Bronchial epithelial cell (primary cell): Measurements from ENCODE around the gene SLC35F1. TPM values are rescaled to one million over a fixed set of nuclear protein-coding genes. Genes with fewer than 3 reads are reported as not detected.

Source experiments
- DNase-seq: peaks from one replicate; pipeline ENCODE4 v3.0.0-alpha.2; 2010; ENCODE audit warnings: low read depth
- FAIRE-seq: peaks from 2 replicates; lab custom pipeline; 2011; peaks lifted over from hg19 to GRCh38; lab: Jason Lieb, UNC
- H3K27me3 ChIP-seq: 2 replicates; pipeline ENCODE4 v1.5.1; 2011; ENCODE audit warnings: low read length; ENCODE audit not compliant: control insufficient read depth, insufficient read depth
- H3K36me3 ChIP-seq: 2 replicates; pipeline ENCODE4 v1.5.1; 2011; ENCODE audit warnings: low read length; ENCODE audit not compliant: control insufficient read depth, insufficient read depth
- H3K4me3 ChIP-seq: 2 replicates; pipeline ENCODE4 v1.5.1; 2011; ENCODE audit warnings: mild to moderate bottlenecking, low read depth, low read length, control low read depth
- CTCF ChIP-seq: IDR thresholded peaks from 2 replicates; pipeline ENCODE4 v1.5.1; 2011; ENCODE audit warnings: mild to moderate bottlenecking, moderate library complexity, low read length, control low read depth, inconsistent platforms; ENCODE audit not compliant: insufficient read depth, severe bottlenecking
- total RNA-seq: library from RNA; depleted of rRNA; stranded (reverse); fragments of >200 nt; gene quantifications from 2 replicates; pipeline ENCODE4 v1.2.1, GENCODE V29; 2014

SLC35F1 gene
- total RNA-seq, 1 donor from 2014 or later, result not detected

GRCh38 chr6:118207947-118208346, 300.9 kb downstream of the SLC35F1 start:
- Histone ChIP-seq H3K27me3 (no peaks in the 10 kb centered on the region), H3K36me3 (no peaks in the 10 kb centered on the region), H3K4me3 (no peak overlapping the region)
- DNase-seq, result no peak
- no peak for FAIRE-seq
- TF ChIP-seq CTCF, result no peak

- Histone ChIP-seq H3K4me3 (no peak overlapping the region), H3K36me3 (no peaks in the 10 kb centered on the region), H3K27me3 (no peaks in the 10 kb centered on the region)
- DNase-seq, result peak; percentile 7
- no peak for FAIRE-seq
- no peak for TF ChIP-seq CTCF
Measured at GRCh38 chr6:118212451-118213173, 305.5 kb downstream of the SLC35F1 start.

GRCh38 chr6:118215269-118215668, 308.2 kb downstream of the SLC35F1 start:
- FAIRE-seq, result no peak
- no peak for DNase-seq
- H3K4me3 ChIP-seq, result no peak overlapping the region
- no peak for TF ChIP-seq CTCF
- H3K36me3 ChIP-seq, result no peaks in the 10 kb centered on the region
- no peaks in the 10 kb centered on the region for H3K27me3 ChIP-seq

- no peaks in the 10 kb centered on the region for H3K36me3 ChIP-seq
- TF ChIP-seq CTCF, result no peak
- FAIRE-seq (no peak), DNase-seq (peak; percentile 75)
- no peak overlapping the region for H3K4me3 ChIP-seq
- no peaks in the 10 kb centered on the region for H3K27me3 ChIP-seq
Measured at GRCh38 chr6:118216751-118217150, 309.7 kb downstream of the SLC35F1 start.

- DNase-seq (no peak), FAIRE-seq (no peak)
- Histone ChIP-seq H3K27me3 (no peaks in the 10 kb centered on the region), H3K36me3 (no peaks in the 10 kb centered on the region), H3K4me3 (no peak overlapping the region)
- TF ChIP-seq CTCF, result no peak
Measured at GRCh38 chr6:118218156-118218555, 311.1 kb downstream of the SLC35F1 start.

GRCh38 chr6:118220429-118221128, 313.5 kb downstream of the SLC35F1 start:
- Histone ChIP-seq H3K36me3 (no peaks in the 10 kb centered on the region), H3K4me3 (no peak overlapping the region), H3K27me3 (no peaks in the 10 kb centered on the region)
- TF ChIP-seq CTCF, result no peak
- no peak for DNase-seq
- FAIRE-seq, result no peak
